PC-9 (cell line): ENCODE data around the gene TGFBR2.

Source experiments
- CTCF ChIP-seq: fragments of 200-600 bp; sonication (generic); conservative IDR thresholded peaks from 2 replicates; pipeline ENCODE4 v1.6.1; 2017; ENCODE audit warnings: mixed run types, antibody characterized with exemption, mild to moderate bottlenecking, moderate library complexity
- EZH2 ChIP-seq: fragments of 200-600 bp; sonication (generic); IDR thresholded peaks from 2 replicates; pipeline ENCODE4 v1.8.0; 2017; ENCODE audit warnings: antibody characterized with exemption, low read depth

- TF ChIP-seq EZH2 (no peak), CTCF (no peak)
Observed at GRCh38 chr3:30649572-30650318, 43.3 kb downstream of the TGFBR2 start.
